ENCODE measurements around the gene CTR9. TPM values are rescaled to one million over a fixed set of nuclear protein-coding genes. Genes with fewer than 3 reads are reported as not detected.

CTR9 gene
- total RNA-seq, 1 experiment from 2014 or later = 20.0 TPM

DNA sequence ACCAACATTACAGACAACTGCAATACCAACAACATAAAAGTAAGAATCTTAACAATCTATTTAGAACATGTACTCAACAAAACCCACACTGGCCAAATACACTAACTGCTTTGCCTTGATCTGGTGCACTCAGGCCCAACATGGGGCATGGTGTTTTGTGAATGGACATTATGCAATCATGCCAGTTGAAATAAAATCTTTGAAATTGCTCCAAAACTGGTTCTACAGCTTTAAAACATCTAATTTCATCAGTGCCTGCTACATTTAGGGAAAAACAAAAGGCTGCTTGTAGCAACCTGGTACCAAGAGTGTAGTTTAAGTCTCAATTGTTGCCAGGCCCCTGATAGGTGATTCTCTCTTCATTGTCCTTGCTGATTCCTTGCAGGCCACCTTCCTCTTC lies 3.3 kb upstream of the CTR9 start:
- no peak for ATAC-seq
- Histone ChIP-seq H3K9me3 (ENCODE audit: low read length) (no peaks in the 10 kb centered on the region), H3K27me3 (ENCODE audit: low read length) (no peaks in the 10 kb centered on the region), H3K79me2 (ENCODE audit: low read length) (peaks cover 16% of the 10 kb centered on the region), H3K4me2 (ENCODE audit: low read length) (no peak overlapping the region), H3K4me1 (ENCODE audit: insufficient read depth, low read length) (peaks cover 27% of the 10 kb centered on the region), H3K27ac (ENCODE audit: low read length) (no peak overlapping the region), H3K9me2 (replicated peaks; ENCODE audit: low read length) (no peaks in the 10 kb centered on the region), H2AFZ (ENCODE audit: low read length) (no peak overlapping the region), H3K9ac (ENCODE audit: low read length) (no peak overlapping the region), H3K36me3 (ENCODE audit: low read depth, low read length) (no peaks in the 10 kb centered on the region), H3F3A (ENCODE audit: low read length, unreplicated experiment) (no peaks in the 10 kb centered on the region), H4K20me1 (ENCODE audit: low read length) (0 out of 2 replicates have a peak, but pooled peaks cover 7% of the 10 kb centered on the region), H3K4me3 (ENCODE audit: low read length) (no peak overlapping the region)
- ChIA-PET POLR2A (ENCODE audit: unreplicated experiment) (no interaction called here), CTCF (no interaction called here)
- peak; percentile 37 for DNase-seq
- TF ChIP-seq EZH2phosphoT487 (IDR thresholded peaks at IDR 0.05; ENCODE audit: borderline replicate concordance, low read length) (no peak), EZH2 (IDR thresholded peaks at IDR 0.05; ENCODE audit: low read length, unreplicated experiment) (no peak)
- TF ChIP-seq, protein P1, sequence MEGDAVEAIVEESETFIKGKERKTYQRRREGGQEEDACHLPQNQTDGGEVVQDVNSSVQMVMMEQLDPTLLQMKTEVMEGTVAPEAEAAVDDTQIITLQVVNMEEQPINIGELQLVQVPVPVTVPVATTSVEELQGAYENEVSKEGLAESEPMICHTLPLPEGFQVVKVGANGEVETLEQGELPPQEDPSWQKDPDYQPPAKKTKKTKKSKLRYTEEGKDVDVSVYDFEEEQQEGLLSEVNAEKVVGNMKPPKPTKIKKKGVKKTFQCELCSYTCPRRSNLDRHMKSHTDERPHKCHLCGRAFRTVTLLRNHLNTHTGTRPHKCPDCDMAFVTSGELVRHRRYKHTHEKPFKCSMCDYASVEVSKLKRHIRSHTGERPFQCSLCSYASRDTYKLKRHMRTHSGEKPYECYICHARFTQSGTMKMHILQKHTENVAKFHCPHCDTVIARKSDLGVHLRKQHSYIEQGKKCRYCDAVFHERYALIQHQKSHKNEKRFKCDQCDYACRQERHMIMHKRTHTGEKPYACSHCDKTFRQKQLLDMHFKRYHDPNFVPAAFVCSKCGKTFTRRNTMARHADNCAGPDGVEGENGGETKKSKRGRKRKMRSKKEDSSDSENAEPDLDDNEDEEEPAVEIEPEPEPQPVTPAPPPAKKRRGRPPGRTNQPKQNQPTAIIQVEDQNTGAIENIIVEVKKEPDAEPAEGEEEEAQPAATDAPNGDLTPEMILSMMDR (conservative IDR thresholded peaks at IDR 0.05; ENCODE audit: low read depth, low read length) = no peak
- intact Hi-C loops (cut with micrococcal nuclease) = no loop called here
- no TSS peak for BruUV-seq (replicated peaks)

DNA sequence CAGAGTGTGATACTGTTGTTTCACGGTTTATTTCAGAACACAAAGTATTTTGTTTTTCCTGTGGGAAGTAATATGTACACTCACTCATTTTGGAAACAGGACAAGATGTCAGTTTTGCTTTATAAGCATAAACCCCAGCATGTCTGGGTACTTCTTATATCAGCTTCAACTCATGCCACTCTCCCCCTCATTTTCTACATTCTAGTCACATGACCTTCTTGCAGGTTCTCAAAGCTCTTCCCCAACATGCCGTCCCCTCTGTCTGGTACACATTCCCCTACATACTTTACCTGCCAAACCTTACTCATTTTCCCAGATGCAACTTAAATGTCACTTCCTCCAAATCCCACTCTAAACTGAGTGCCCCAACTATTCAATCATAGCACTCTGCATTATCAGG lies 1.6 kb upstream of the CTR9 start:
- Histone ChIP-seq H3K27ac (ENCODE audit: low read length) (no peak overlapping the region), H3K4me2 (ENCODE audit: low read length) (no peak overlapping the region), H3K79me2 (ENCODE audit: low read length) (peaks cover 29% of the 10 kb centered on the region), H3K27me3 (ENCODE audit: low read length) (no peaks in the 10 kb centered on the region), H2AFZ (ENCODE audit: low read length) (no peak overlapping the region), H4K20me1 (ENCODE audit: low read length) (0 out of 2 replicates have a peak, but pooled peaks cover 7% of the 10 kb centered on the region), H3F3A (ENCODE audit: low read length, unreplicated experiment) (no peaks in the 10 kb centered on the region), H3K9ac (ENCODE audit: low read length) (no peak overlapping the region), H3K9me3 (ENCODE audit: low read length) (no peaks in the 10 kb centered on the region), H3K9me2 (replicated peaks; ENCODE audit: low read length) (no peaks in the 10 kb centered on the region), H3K4me1 (ENCODE audit: insufficient read depth, low read length) (peaks cover 16% of the 10 kb centered on the region), H3K36me3 (ENCODE audit: low read depth, low read length) (no peaks in the 10 kb centered on the region; the same call in 1 of the 2 replicates), H3K4me3 (ENCODE audit: low read length) (no peak overlapping the region)
- DNase-seq (no peak), ATAC-seq (no peak)
- TF ChIP-seq EZH2phosphoT487 (IDR thresholded peaks at IDR 0.05; ENCODE audit: borderline replicate concordance, low read length) (no peak), EZH2 (IDR thresholded peaks at IDR 0.05; ENCODE audit: low read length, unreplicated experiment) (no peak)
- TF ChIP-seq, protein P1 (conservative IDR thresholded peaks at IDR 0.05; ENCODE audit: low read depth, low read length) = no peak
- intact Hi-C loops (cut with micrococcal nuclease) = no loop called here
- no TSS peak for BruUV-seq (replicated peaks)
- POLR2A ChIA-PET (ENCODE audit: unreplicated experiment) = no interaction called here
- CTCF ChIA-PET = no interaction called here

DNA sequence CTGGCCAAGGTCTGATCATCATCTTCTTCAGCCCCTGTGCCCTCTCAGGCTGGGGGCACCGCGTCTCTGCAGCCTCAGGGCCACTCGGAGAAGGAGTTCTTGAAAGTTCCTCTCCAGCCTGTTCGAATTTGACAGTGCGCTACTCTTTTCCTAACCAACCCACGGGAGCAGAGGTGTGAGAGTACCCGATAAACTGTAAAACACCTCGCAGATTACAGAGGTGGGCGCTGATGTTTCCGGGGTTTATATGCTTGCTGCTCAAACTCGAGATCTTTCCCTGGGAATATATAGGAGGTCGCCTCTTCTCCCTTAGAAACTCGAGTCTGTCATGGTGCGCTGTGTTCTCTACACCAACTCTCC lies 515 bp downstream of the CTR9 start:
- POLR2A ChIA-PET (ENCODE audit: unreplicated experiment) = no interaction called here

More for the DNA sequence above, 515 bp downstream of the CTR9 start:
- peak overlapping the region; percentile 93 for H3K4me2 ChIP-seq (ENCODE audit: low read length)
- H3K9ac ChIP-seq (ENCODE audit: low read length) = peak overlapping the region; percentile 92
- peak overlapping the region; percentile 94 for H2AFZ ChIP-seq (ENCODE audit: low read length)
- 0 out of 2 replicates have a peak, but pooled peaks cover 7% of the 10 kb centered on the region for H4K20me1 ChIP-seq (ENCODE audit: low read length)
- peaks cover 16% of the 10 kb centered on the region for H3K4me1 ChIP-seq (ENCODE audit: insufficient read depth, low read length)
- H3K4me3 ChIP-seq (ENCODE audit: low read length) = peak overlapping the region; percentile 98
- no peaks in the 10 kb centered on the region for H3K9me2 ChIP-seq (replicated peaks; ENCODE audit: low read length)
- intact Hi-C loops (cut with micrococcal nuclease) = no loop called here
- no TSS peak for BruUV-seq (replicated peaks)
- H3K36me3 ChIP-seq (ENCODE audit: low read depth, low read length) = peaks cover 11% of the 10 kb centered on the region
- peak overlapping the region; percentile 97 for H3K27ac ChIP-seq (ENCODE audit: low read length)
- ATAC-seq = peak; percentile 12
- TF ChIP-seq, protein P1 (conservative IDR thresholded peaks at IDR 0.05; ENCODE audit: low read depth, low read length) = no peak
- no peak for TF ChIP-seq EZH2 (IDR thresholded peaks at IDR 0.05; ENCODE audit: low read length, unreplicated experiment)
- no peak for TF ChIP-seq EZH2phosphoT487 (IDR thresholded peaks at IDR 0.05; ENCODE audit: borderline replicate concordance, low read length)
- H3F3A ChIP-seq (ENCODE audit: low read length, unreplicated experiment) = no peaks in the 10 kb centered on the region
- peaks cover 33% of the 10 kb centered on the region for H3K79me2 ChIP-seq (ENCODE audit: low read length)
- H3K9me3 ChIP-seq (ENCODE audit: low read length) = no peaks in the 10 kb centered on the region
- CTCF ChIA-PET = interaction anchor here (1.8 kb wide), 1 partner anchor 19 kb away, joined by 6 read pairs; no protein-coding TSS in a partner anchor
- no peaks in the 10 kb centered on the region for H3K27me3 ChIP-seq (ENCODE audit: low read length)
- DNase-seq = no peak

All from PC-3 (cell line).